HEK293 (cell line): Measurements from ENCODE around the gene CDK3.

Source experiments
- CTCF ChIP-seq: fragments of 450-650 bp; formaldehyde crosslinking; IDR thresholded peaks from 2 replicates; pipeline ENCODE4 v1.5.1; 2016; ENCODE audit warnings: missing biosample characterization, missing genetic modification characterization
- HIC1 ChIP-seq: fragments of 450-650 bp; formaldehyde crosslinking; IDR thresholded peaks from 2 replicates; pipeline ENCODE4 v1.5.1; 2016; ENCODE audit warnings: missing biosample characterization, missing genetic modification characterization
- IKZF3 ChIP-seq: fragments of 450-650 bp; IDR thresholded peaks from 2 replicates; pipeline ENCODE4 v1.5.0; 2018; ENCODE audit warnings: missing biosample characterization, mild to moderate bottlenecking, missing genetic modification characterization, moderate library complexity
- KLF8 ChIP-seq: fragments of 450-650 bp; formaldehyde crosslinking; IDR thresholded peaks from 2 replicates; pipeline ENCODE4 v1.5.1; 2016; ENCODE audit warnings: missing biosample characterization, missing genetic modification characterization
- YY1 ChIP-seq: fragments of 450-650 bp; formaldehyde crosslinking; IDR thresholded peaks from 2 replicates; pipeline ENCODE4 v1.5.1; 2018; ENCODE audit warnings: missing biosample characterization, missing genetic modification characterization
- ZBTB48 ChIP-seq: fragments of 450-650 bp; formaldehyde crosslinking; IDR thresholded peaks from 2 replicates; pipeline ENCODE4 v1.5.1; 2016; ENCODE audit warnings: missing biosample characterization, missing genetic modification characterization
- ZFHX2 ChIP-seq: fragments of 450-650 bp; formaldehyde crosslinking; conservative IDR thresholded peaks from 2 replicates; pipeline ENCODE4 v1.5.1; 2016; ENCODE audit warnings: missing biosample characterization, missing genetic modification characterization
- ZFP3 ChIP-seq: fragments of 450-650 bp; formaldehyde crosslinking; IDR thresholded peaks from 2 replicates; pipeline ENCODE4 v1.5.1; 2016; ENCODE audit warnings: low read depth, missing biosample characterization, missing genetic modification characterization
- ZNF146 ChIP-seq: fragments of 450-650 bp; formaldehyde crosslinking; IDR thresholded peaks from 2 replicates; pipeline ENCODE4 v1.5.1; 2016; ENCODE audit warnings: missing biosample characterization, missing genetic modification characterization
- ZNF169 ChIP-seq: fragments of 450-650 bp; formaldehyde crosslinking; IDR thresholded peaks from 2 replicates; pipeline ENCODE4 v1.5.1; 2016; ENCODE audit warnings: missing biosample characterization, missing genetic modification characterization
- ZNF280C ChIP-seq: fragments of 450-650 bp; formaldehyde crosslinking; IDR thresholded peaks from 2 replicates; pipeline ENCODE4 v1.5.1; 2016; ENCODE audit warnings: missing biosample characterization, missing genetic modification characterization
- ZNF324 ChIP-seq: fragments of 450-650 bp; formaldehyde crosslinking; IDR thresholded peaks from 2 replicates; pipeline ENCODE4 v1.5.1; 2016; ENCODE audit warnings: missing biosample characterization, missing genetic modification characterization
- ZNF362 ChIP-seq: fragments of 450-650 bp; formaldehyde crosslinking; IDR thresholded peaks from 2 replicates; pipeline ENCODE4 v1.5.1; 2016; ENCODE audit warnings: missing biosample characterization, missing genetic modification characterization
- ZNF366 ChIP-seq: fragments of 450-650 bp; formaldehyde crosslinking; conservative IDR thresholded peaks from 2 replicates; pipeline ENCODE4 v1.5.1; 2016; ENCODE audit warnings: missing biosample characterization, missing genetic modification characterization
- ZNF423 ChIP-seq: fragments of 450-650 bp; formaldehyde crosslinking; IDR thresholded peaks from 2 replicates; pipeline ENCODE4 v1.5.1; 2016; ENCODE audit warnings: missing biosample characterization, missing genetic modification characterization
- ZNF571 ChIP-seq: fragments of 450-650 bp; formaldehyde crosslinking; IDR thresholded peaks from 2 replicates; pipeline ENCODE4 v1.5.0; 2017; ENCODE audit warnings: missing biosample characterization, missing genetic modification characterization
- ZNF580 ChIP-seq: fragments of 450-650 bp; formaldehyde crosslinking; IDR thresholded peaks from 2 replicates; pipeline ENCODE4 v1.5.1; 2016; ENCODE audit warnings: missing biosample characterization, missing genetic modification characterization
- ZNF645 ChIP-seq: fragments of 450-650 bp; formaldehyde crosslinking; IDR thresholded peaks from 2 replicates; pipeline ENCODE4; 2016; ENCODE audit warnings: missing biosample characterization, missing genetic modification characterization
- ZNF777 ChIP-seq: fragments of 450-650 bp; formaldehyde crosslinking; IDR thresholded peaks from 2 replicates; pipeline ENCODE4 v1.5.1; 2017; ENCODE audit warnings: missing biosample characterization, missing genetic modification characterization, borderline replicate concordance
- ZSCAN4 ChIP-seq: fragments of 450-650 bp; formaldehyde crosslinking; IDR thresholded peaks from 2 replicates; pipeline ENCODE4 v1.5.1; 2017; ENCODE audit warnings: missing biosample characterization, missing genetic modification characterization
- ZSCAN5A ChIP-seq: fragments of 450-650 bp; formaldehyde crosslinking; IDR thresholded peaks from 2 replicates; pipeline ENCODE4 v1.5.1; 2016; ENCODE audit warnings: missing biosample characterization, missing genetic modification characterization

The CDK3 gene

GRCh38 chr17:75978938-75979704, 21.5 kb upstream of the CDK3 start, which contains the start of the genes ACOX1 and TEN1 (continued):
- TF ChIP-seq ZNF280C (tag by site-specific recombination) (no peak), ZNF146 (tag by site-specific recombination) (no peak), ZNF423 (tag by site-specific recombination) (0 out of 2 replicates have a peak, but pooled peaks have one; percentile 12), ZNF571 (tag by site-specific recombination) (no peak), ZNF362 (0 out of 2 replicates have a peak, but pooled peaks have one; percentile 63), ZFHX2 (tag by site-specific recombination) (peak; percentile 68), HIC1 (tag by site-specific recombination) (peak; percentile 78; the same call in 1 of the 2 replicates), CTCF (tag by site-specific recombination) (peak; percentile 83), IKZF3 (tag by site-specific recombination) (peak; percentile 93; the same call in 1 of the 2 replicates), ZNF169 (tag by site-specific recombination) (no peak), ZNF777 (tag by site-specific recombination) (peak; percentile 85; the same call in 1 of the 2 replicates), ZNF580 (peak; percentile 86), ZFP3 (tag by site-specific recombination) (no peak), ZNF645 (tag by site-specific recombination) (no peak), ZSCAN4 (tag by site-specific recombination) (no peak), YY1 (tag by site-specific recombination) (peak; percentile 55), ZNF324 (tag by site-specific recombination) (peak; percentile 75; the same call in 1 of the 2 replicates), ZBTB48 (peak; percentile 74; the same call in 1 of the 2 replicates), ZNF366 (peak; percentile 50; the same call in 1 of the 2 replicates), ZSCAN5A (tag by site-specific recombination) (no peak), KLF8 (tag by site-specific recombination) (peak; percentile 92)
